Skeletal muscle cell (primary cell): ENCODE results near the gene TGFA.

Source experiments
- DNase-seq: peaks from one replicate; pipeline ENCODE4 v3.0.0-alpha.2; 2010; ENCODE audit warnings: low read depth
- H3K4me3 ChIP-seq: 2 replicates; pipeline ENCODE4 v1.5.1; 2011; ENCODE audit warnings: low read depth, mild to moderate bottlenecking, control low read depth, low read length, moderate library complexity

Gene TGFA

DNA sequence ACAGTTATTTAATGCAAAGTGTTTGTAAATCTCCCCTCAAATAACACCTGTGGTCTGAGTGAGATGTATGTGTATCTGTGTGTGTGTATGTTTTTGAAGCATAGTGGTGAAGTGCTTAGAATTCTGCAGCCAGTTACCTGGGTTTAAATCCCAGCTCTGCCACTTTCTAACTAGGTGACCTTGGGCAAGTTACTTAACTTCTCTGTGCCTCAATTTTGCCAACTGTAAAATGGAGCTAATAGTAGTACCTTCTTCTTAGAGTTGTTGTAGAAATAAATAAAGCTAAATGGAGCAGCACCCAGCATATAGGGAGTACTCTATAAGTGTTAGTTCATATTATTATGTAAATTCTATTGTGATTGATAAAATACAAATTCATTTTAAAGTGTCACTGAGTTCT lies 48.9 kb downstream of the TGFA start:
- DNase-seq = no peak
- no peak overlapping the region for H3K4me3 ChIP-seq

DNA sequence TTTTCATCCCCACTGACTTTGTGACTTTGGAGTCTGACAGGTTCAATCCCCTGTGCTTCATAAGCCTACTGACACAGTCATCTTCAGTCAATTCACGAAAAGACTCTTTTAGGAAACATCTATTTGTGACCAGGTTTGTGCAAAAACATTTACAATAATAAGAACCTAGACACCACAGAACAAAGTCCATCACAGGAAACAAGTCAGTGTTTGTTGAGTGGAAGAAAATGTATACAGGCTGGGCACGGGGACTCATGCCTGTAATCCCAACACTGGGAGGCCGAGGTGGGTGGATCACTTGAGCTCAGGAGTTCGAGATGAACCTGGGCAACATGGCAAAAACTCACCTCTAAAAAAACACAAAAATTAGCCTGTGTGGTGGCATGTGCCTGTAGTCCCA lies 49.7 kb downstream of the TGFA start:
- no peak overlapping the region for H3K4me3 ChIP-seq
- DNase-seq = no peak

DNA sequence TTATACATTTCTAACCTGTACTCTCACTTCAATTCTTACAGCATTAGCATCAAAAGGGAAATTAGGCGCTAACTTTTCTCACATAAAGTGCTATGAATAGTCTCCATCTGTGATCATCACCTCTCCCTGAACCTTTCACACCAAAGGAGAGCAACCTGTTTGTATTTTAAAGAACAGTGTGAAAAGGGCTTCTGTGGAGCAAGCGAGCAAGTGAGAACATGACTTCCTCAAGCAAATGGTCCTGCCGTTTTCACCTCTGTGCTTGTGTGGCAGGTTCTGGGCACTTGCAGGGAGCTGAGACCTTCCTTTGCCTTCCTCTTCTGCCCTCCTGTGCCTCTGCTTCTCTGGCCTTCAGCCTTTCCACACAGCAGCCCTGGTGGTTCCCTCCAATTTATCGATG lies 51.9 kb downstream of the TGFA start:
- no peak for DNase-seq
- H3K4me3 ChIP-seq = no peak overlapping the region

DNA sequence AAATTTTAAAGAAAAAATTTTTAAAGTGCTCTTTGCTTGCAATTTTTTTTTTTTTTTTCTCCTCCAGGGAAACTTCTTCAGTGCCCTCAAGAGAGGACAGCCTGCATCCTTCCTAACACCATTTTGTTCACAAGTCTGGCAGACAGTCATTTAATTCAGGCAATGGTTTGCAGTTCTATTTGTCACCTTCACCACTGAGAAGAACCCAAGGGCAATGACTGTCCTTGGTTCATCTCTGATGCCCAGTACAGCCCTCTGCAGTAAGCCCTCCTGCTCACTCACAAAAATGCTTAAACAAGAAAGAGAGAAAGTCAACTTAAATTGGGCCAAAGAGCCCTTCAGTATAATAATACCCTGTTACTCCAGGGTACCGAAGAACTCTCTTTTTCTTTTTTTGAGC lies 52.4 kb downstream of the TGFA start:
- no peak for DNase-seq
- no peak overlapping the region for H3K4me3 ChIP-seq

DNA sequence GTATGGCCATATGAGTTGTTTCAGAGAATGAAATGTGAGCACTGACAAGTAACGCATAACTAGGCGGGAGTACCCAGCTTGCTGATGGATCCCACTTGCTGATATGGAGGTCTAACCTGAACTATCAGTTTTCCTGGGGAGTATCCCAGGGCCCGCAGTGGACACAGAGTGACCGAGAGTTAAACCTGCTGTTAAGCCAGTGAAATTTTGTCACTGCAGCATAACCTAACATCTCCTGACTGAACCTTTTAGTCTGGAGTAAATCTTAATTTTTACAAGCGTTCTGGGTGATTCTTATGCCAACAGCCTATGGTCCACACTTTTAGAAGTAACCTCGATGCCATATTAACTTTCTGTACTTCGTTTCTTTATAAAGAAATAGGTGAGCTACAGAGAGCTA lies 54.4 kb downstream of the TGFA start:
- no peak for DNase-seq
- H3K4me3 ChIP-seq = no peak overlapping the region

DNA sequence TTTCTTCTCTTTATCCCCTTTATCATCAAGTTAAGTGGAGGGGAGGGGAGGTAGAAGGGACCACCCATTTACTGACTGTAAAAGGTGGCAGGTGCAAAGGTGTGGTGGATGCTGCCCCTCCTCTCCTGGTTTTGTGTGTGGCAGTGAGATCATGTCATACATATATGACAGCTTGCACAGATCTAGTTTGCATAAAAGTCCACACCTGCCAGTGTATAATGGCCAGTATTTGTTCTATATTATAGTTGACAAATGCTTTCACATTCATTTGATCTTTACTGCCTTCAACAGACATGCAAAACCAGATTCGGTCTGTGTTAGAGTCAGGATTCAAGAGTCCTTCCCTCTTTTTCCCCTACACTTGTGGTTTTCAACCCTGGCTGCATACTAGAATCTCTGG lies 55.1 kb downstream of the TGFA start:
- no peak overlapping the region for H3K4me3 ChIP-seq
- DNase-seq = no peak

DNA sequence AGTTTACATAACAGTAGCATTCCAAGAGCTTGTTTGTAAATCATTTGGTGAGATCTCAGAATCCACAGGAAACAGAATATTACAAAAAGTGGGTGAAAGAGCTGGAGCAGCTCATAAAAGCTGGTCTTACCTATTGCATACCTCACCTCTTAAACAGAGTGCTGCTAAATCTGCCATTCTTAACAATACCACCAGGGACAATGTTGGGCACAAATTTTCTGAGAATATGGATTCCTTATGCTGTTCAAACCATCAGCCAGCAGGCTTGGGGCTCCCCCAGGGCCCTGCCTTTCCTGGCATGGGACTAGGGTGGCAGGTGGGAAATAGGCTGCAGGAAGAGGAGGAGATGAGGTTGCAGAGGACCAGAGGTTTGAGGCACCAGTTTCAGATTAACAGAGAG lies 55.6 kb downstream of the TGFA start:
- no peak overlapping the region for H3K4me3 ChIP-seq
- DNase-seq = no peak

DNA sequence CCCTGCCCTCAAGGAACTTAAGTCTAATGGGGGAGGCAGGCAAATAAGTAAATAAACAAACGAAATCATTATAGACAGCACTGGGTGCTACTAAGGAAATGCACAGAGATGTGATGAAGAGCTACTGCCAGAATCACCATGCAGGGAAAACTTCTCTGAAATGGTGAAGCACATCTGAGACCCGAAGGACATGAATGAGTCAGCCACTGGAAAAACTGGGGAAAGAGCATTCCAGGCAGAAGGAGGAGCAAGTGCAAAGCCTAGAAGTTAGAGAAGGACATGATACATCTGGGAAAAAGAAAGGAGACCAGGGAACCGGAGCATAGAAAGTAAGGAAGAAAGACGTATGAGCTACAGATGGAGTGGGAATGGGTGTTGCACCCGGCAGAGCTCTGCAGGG lies 56.8 kb downstream of the TGFA start:
- H3K4me3 ChIP-seq = no peak overlapping the region
- no peak for DNase-seq

DNA sequence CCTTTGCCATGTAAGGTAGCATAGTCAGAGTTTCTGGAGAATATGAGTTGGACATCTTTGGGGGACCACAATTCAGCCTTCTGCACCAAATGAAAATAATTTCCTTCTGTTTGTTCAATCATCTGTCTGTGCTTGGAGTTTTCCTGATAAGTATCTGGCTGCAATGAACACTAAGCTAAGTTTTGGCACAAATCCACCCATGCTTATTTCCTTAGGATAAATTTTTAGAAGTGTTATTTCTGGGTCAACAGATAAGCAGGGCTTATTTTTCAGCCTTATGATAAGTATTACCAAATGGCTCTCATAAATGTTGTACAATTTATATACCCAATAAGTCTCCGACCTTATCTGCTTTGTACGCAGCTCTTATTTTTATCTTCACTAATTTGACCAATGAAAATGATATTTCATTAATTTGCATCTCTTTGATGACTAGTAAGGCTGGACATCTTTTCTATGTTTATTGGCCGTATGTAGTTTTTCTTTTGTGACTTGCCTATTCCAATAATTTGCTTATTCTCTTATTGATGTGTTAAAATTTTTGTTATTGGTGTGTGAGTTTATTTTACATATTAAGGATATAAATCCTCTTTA lies 59.2 kb downstream of the TGFA start:
- no peak for DNase-seq
- no peak overlapping the region for H3K4me3 ChIP-seq

DNA sequence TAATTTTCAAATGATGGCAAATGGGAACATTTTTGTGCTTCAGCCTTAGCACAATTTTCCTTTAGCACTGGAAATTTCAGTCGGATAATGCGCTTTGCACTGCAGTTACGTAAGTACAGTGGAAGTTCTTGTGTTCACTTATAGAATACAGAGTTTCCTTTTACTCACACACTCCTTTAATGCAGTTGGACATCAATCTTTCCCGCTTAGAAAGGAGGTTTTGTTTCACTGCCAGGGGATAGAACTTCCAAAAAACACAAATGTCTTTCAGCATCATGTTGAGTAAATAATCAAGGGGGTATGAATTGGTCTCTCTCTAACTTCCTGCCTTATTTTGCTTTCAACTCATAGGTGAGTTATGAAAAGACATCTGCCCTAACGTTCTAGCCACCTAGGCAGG lies 63.2 kb downstream of the TGFA start:
- DNase-seq = no peak
- H3K4me3 ChIP-seq = no peak overlapping the region

DNA sequence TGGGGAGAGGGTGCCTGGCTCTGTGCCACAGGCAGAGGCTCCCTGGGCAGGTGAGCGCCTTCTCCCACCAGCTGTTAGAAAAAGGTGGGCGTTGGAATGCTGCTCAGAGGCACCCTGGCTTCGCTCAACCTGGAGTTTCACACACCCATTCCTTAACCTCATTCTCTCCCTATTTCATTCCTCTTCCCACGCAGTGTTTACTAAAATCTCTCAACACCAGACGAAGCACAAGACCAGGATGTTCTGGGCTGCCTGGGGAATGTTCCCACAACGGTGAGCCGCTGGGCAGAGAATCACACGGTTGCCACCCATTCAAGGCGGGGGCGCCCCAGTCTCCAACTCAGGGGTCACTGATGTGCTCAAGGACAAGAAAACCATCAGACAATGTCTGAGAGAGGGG lies 64.5 kb downstream of the TGFA start:
- no peak overlapping the region for H3K4me3 ChIP-seq
- no peak for DNase-seq

DNA sequence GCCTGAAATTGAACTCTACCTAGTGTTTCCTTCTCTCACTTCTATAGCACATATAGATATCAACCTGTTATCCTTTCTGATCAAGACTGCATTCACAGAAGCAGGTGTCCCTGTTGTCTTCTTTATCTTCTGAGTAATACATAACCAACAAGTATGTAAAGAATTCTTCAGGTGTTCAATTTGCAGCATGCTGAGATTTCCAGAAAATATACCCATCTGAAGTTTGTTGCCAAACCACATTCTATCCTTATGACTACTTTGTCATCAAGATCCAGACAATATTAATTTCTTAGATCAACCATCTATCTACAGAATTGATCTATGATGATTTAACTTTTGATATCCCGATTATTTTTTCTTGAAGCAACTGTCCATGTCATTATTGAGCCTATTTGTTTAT lies 69.5 kb downstream of the TGFA start:
- H3K4me3 ChIP-seq = no peak overlapping the region
- no peak for DNase-seq

DNA sequence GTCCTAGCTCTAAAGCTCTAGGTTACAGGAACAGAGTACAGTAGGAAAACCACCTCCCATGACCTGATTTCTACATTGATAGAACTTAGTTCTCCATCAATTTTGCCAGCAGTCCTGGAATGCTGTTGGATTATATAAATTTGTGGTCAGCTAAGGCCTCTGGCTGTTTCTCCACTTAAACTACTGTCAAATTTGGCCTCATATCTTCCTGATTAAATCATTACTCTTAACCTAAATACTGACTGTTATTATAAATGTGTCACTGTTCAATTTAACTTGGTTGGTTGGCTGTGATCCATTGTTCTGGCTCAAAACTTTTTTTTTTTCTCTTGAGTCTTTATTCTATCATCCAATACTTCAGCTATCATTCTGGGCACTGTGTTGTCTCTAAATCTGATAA lies 71.2 kb downstream of the TGFA start:
- no peak for DNase-seq
- no peak overlapping the region for H3K4me3 ChIP-seq

DNA sequence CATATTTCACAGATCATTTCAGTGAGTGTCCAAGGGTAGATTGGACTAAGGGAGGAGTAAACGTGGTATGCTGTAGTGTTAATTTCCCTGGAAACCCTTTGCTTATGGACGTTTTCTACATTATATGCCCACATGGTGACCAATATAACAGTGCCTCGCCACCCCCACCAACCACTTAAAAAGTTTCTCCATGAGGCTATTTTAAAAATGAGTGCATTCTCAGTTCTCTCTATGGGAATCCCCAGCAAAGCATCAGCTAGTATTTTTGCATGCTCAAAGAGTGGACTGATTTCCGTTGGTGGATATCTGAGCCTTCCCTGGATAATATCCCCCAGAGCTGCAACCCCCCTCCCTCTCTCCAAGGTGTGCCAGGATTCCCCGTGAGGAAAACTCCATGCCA lies 73.2 kb downstream of the TGFA start:
- no peak for DNase-seq
- H3K4me3 ChIP-seq = no peak overlapping the region

DNA sequence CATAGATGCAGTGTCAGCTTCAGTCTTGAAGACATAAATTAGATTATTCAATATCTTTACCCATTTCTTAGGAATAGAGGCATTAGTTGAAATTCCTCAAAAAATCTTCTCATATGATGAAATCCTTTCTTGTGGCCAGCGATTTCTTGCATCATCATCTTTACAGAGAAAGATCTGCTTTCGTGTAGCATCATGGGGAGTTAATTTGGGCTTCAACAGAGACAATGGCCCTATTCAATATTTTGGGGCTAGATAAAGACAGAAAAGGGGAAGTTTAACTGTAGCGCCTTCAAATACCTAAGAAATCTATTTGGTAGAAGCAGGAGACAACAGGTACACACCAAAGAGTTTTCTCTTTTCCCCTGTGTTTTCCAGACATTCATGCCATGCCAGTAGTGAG lies 73.8 kb downstream of the TGFA start:
- no peak for DNase-seq
- no peak overlapping the region for H3K4me3 ChIP-seq

DNA sequence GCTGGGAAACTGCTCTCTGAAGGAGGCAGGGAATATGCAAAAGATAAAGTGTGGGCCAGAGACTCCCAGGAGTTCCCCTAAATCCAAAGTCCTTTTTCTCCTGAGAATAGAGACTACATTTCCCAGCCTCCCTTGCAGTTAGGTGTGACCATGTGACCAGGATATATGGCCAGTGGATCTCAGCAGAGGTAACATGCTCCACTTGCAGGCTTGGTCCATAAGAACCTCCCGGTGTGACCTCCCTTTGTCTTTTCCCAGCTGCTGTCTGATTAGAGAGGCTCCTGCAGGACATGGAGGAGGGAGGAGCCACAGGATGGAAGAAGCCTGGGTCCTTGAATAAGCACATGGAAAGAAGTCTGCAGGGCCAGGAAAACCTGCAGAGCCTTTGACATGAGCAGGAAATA lies 76.2 kb downstream of the TGFA start:
- DNase-seq = no peak
- no peak overlapping the region for H3K4me3 ChIP-seq

DNA sequence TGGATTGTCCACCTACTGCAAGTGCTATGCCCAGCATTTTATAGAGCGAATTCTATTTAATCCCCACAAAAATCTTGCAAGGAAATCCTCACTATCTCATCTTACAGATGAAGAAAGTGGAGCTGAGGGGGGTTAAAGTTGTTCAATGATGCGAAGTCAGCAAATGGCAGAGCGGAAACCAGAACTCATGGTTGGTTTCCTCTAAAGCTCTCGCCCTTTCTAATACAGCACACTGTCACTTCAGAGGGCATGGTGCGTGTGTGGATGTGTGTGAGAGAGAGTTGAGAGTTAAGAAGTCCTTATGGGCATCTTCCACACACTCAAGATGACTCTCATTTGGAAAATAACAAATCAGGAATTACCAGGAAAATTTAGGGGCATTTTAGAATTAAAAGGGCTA lies 78.4 kb downstream of the TGFA start:
- H3K4me3 ChIP-seq = no peak overlapping the region
- DNase-seq = no peak

DNA sequence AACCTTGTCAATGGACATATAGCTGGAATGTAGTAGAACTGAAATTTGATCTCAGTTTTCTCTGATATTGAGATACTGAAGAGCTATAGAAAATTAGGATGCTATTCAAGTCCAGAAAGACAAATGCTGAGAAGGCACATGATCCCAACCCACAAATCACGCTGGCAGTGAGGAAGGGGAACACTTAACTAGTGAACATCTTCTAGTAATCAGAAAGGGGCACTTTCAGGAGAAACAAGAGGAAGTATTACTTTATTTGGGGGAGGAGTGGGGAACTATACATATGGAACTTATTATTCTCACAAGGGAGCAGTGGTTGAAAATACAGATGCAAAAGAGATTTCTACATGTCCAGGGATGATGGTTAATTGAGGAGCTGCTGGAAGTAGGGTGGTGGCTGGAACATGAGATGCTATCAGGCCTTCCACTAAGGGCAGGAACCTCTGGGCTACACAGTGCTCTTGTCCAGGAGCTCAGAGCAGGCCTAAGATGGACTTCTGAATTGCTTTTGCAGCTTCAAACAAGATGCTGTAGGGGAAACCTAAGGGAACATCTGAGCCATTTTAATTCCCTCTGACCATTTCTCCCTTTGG lies 79.3 kb downstream of the TGFA start:
- no peak overlapping the region for H3K4me3 ChIP-seq
- DNase-seq = no peak

DNA sequence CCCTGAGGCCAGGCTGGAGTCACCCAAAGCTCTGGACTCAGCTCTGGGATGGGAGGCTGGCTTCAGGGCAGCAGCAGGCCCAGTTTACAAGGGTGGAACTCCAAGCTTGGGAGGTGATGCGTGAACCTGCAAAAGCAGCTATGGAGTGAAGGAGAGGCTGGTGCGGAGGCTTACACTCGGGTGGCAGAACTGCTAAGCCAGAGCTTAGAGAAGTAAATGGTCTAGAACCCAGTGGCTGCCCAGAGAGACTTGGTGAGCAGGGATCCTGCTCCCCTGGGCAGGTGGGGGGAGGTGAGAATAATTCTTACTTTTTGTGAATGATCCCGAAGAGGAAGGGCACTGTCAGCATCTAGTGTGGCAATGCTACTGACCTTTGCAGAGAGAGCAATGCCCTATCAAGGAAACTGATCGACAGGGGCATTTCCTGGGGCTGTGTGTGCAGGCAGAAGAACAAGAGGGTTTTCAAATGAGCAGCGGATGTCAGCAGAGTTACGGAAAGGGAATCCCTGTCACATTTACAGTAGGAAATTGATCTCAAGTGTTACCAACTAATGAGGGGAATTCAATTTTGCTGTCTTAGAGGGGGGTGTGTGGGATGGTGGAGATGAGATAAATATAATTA lies 80.4 kb downstream of the TGFA start:
- no peak for DNase-seq
- H3K4me3 ChIP-seq = no peak overlapping the region

DNA sequence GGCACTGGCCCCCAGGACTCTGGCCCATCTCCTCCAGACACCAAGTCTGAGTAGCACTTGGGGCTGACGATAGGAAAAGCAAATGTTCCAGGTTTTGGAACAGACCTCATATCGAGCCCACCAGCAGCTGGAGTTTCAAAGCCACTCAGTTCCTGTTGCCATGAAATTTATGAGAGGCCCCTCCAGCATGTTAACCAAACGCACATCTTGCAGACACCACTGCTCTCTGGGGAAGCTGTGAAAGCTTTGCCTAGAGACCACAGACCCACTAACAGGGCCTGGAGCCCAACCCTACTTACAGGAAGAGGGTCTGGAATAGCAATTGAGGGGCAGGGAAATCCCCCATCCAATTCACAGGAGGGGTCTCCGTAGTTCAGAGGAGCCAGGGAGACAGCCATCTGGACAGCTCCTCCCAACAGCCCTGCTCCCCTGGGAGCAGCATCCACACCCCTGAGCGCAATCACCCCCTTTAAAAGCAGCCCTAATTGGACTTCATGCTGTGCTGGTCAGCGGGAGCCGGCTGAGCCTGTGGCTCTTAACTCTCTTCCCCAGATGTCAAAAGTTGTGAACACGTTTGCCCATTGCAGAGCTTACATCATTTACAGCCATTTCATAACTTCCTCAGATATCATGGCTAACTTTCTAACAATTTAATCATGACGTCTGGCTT lies 81.3 kb downstream of the TGFA start:
- no peak overlapping the region for H3K4me3 ChIP-seq
- DNase-seq = no peak

DNA sequence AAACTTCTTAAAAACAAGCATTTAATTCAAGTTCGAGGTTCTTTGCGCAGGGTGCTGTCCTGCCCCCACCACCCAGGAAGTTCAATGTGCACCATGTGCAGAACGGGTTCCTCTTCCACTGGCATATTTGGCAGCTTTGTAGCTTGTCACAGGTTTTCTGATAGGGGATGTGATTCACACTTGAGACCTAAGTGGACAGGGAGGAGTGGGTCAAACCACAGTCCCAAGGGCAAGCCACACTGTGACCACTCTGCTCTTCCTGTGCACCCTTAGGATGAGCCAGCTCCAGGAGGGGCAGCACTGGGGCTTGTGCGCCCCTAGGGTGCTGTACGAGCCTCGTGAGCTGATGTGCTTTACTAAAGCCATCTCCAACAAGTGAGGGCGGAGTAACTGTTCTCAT lies 82.5 kb downstream of the TGFA start:
- H3K4me3 ChIP-seq = no peak overlapping the region
- no peak for DNase-seq
